Heart right ventricle (tissue), 16 donors: ENCODE results near the gene SMARCD1. TPM values are rescaled to one million over a fixed set of nuclear protein-coding genes. Genes with fewer than 3 reads are reported as not detected.

Source experiments
- ATAC-seq, 8 donors: fragments of 200-7000 bp; cut with Tn5 transposase; one replicate each; pipeline ENCODE4 v1.9.1; 2020; ENCODE audit warnings: mild to moderate bottlenecking in 8 of 8, moderate library complexity in 8 of 8, moderate number of reproducible peaks in 1 of 8
- DNase-seq, 2 donors: peaks; one replicate each; pipeline ENCODE4 v3.0.0-alpha.2; 2020
- H3K27ac ChIP-seq, 10 donors: fragments of 200-600 bp; sonication (generic) in 2 of 10; one replicate each; pipeline versions ENCODE4 v1.5.0 to v1.8.0; 2020 to 2022; ENCODE audit warnings: mild to moderate bottlenecking in 3 of 10
- H3K27me3 ChIP-seq, 7 donors: fragments of 200-600 bp; one replicate each; pipeline ENCODE4 v1.8.0; 2021 to 2022; ENCODE audit warnings: mild to moderate bottlenecking in 2 of 7
- H3K36me3 ChIP-seq, 9 donors: fragments of 200-600 bp; sonication (generic) in 1 of 9; one replicate each; pipeline versions ENCODE4 v1.5.0 to v1.8.0; 2020 to 2022; ENCODE audit warnings: mild to moderate bottlenecking in 2 of 9
- H3K4me1 ChIP-seq, 9 donors: fragments of 200-600 bp; sonication (generic) in 1 of 9; one replicate each; pipeline versions ENCODE4 v1.5.0 to v1.8.0; 2020 to 2022; ENCODE audit warnings: mild to moderate bottlenecking in 4 of 9
- H3K4me3 ChIP-seq, 10 donors: fragments of 200-600 bp; sonication (generic) in 2 of 10; one replicate each; pipeline versions ENCODE4 v1.5.0 to v1.8.0; 2020 to 2022; ENCODE audit warnings: mild to moderate bottlenecking in 7 of 10, moderate library complexity in 2 of 10
- H3K9me3 ChIP-seq, 11 donors: fragments of 200-600 bp in 10 of 11; sonication (generic) in 2 of 11; one replicate each; pipeline versions ENCODE4 v1.5.0 to v1.8.0; 2013 to 2022; ENCODE audit warnings: mild to moderate bottlenecking in 2 of 11, control low read depth in 1 of 11, moderate library complexity in 1 of 11
- CTCF ChIP-seq, 9 donors: fragments of 200-600 bp; sonication (generic) in 2 of 9; IDR thresholded peaks; one replicate each; pipeline versions ENCODE4 v1.5.0 to v1.8.0; 2021 to 2022; ENCODE audit warnings: antibody characterized with exemption in 9 of 9, mild to moderate bottlenecking in 5 of 9, moderate library complexity in 1 of 9
- WGBS, 2 donors: extraction: QIAGEN DNeasy Blood & Tissue Kit; methylation state at CpG; one replicate each; pipeline ENCODE4 v1.1.7; 2013; ENCODE audit warnings: inconsistent platforms in 1 of 2; 5-methylcytosine and 5-hydroxymethylcytosine counted together
- intact Hi-C, 10 donors: fragments of 100-400 bp; cut with DNase I; formaldehyde crosslinking; loops; one replicate each; pipeline versions ENCODE4 v1.11.1 to v1.14.2; 2022
- polyA plus RNA-seq, 2 donors: library from polyadenylated mRNA; stranded (reverse); fragments of 200-250 nt; gene quantifications; one replicate each; pipeline ENCODE4 v1.2.3, GENCODE V29; 2013
- total RNA-seq, 10 donors: library from RNA; stranded (reverse); fragmentation: NEBNext Ultra II Directional in 3 of 10; extraction: Animal tissue kit (Norgen Biotek cat#: 25700) in 3 of 10; gene quantifications; one replicate each; pipeline versions ENCODE4 v1.2.1 to v1.2.4, GENCODE V29; 2021 to 2023
- donor health status: Arrhythmogenic right ventricular cardiomyopathy.
- donor health status: ischemic (EF 13 %, LVEDD 7.1; RV severe dilation, severe dysfunction).
- donor health status: healthy with polysubstance abuse.
- donor health status: DM: no; HTN: yes; CAD: no.
- donor health status: DM: no; HTN: no; CAD: no.
- donor health status: ischemic (EF 25% LVEDD 6.9; RV normal size, moderate dysfunction).
- donor health status: ischemic (EF 25% LVEDD 5.7; RV mildly dilated, moderate dysfunction).
- donor health status: healthy.
- donor health status: DM: yes; HTN: yes; CAD: no.
- donor health status: Ischemic cardiomyopathy.
- donor health status: ischemic (EF 35%, LVEDD 5.7; RV mildly dilated, moderate dysfunction).
- donor health status: nonischemic (EF 11% LVEDD 7.7; RV severe dilation, severe dysfunction).
- donor health status: DM: yes; HTN: yes; CAD: no.
- donor health status: PGD.
- donor health status: ischemic (EF 29% LVEDD 5.4; RV normal size, mild dysfunction).
- donor health status: nonischemic (EF 23%, LVEDD 6.1; RV moderate dilation, normal function).

SMARCD1 gene
- total and polyA plus RNA-seq, 12 donors, result 12.0 to 24.0 (median 16.0) TPM

DNA sequence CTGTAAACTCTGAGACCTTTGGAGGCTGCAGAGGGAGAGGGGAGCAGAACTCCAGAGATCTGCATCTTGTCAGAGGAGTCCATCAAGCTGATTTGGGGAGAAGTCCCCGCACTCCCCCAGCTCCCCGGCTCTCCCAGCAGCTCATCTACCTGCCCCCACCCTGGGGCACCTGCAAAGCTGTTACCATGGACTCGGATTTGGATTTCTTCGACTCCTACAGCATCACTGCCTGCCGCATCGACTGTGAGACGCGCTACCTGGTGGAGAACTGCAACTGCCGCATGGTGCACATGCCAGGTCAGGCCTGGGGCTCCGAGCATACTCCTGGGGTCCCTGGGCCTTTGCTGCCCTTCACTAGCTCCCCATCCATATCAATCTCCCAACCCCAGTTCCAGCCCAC is 6.9 kb upstream of the SMARCD1 start:
- no peak for TF ChIP-seq CTCF (IDR thresholded peaks at IDR 0.05)
- Histone ChIP-seq H3K9me3 (no peaks in the 10 kb centered on the region), H3K27me3 (no peaks in the 10 kb centered on the region), H3K4me3 (no peak overlapping the region), H3K4me1 (peaks cover 0 to 7% (median 3%) of the 10 kb centered on the region in 9 donors), H3K36me3 (no peaks in the 10 kb centered on the region), H3K27ac (no peak overlapping the region)
- 94 to 95% methylated on average over 10 of the region's 10 CpGs for WGBS, 2 donors
- DNase-seq, result no peak
- intact Hi-C loops, result loop anchor here in 7 of 10 donors (5.0 to 10.0 kb wide), 3 partner anchors 94 to 237 kb away; no protein-coding TSS in a partner anchor
- no peak for ATAC-seq

DNA sequence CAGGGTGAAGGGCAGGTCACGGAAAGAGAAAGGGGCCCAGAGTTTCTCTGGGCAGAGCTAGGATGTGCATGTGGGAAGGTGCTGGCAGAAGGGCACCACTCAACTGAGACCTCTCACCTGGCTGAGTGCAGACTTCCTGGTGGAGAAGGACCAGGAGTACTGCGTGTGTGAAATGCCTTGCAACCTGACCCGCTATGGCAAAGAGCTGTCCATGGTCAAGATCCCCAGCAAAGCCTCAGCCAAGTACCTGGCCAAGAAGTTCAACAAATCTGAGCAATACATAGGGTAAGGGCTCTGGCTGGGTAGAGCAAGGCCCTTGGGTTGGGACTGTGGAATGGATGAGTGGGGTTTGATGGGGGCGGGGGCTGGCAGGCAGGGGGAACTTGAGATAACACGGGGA is 5.4 kb upstream of the SMARCD1 start:
- TF ChIP-seq CTCF (IDR thresholded peaks at IDR 0.05), result no peak
- H3K4me3 ChIP-seq, result no peak overlapping the region
- H3K36me3 ChIP-seq, result no peaks in the 10 kb centered on the region
- no peak for ATAC-seq
- H3K27ac ChIP-seq, result no peak overlapping the region
- no peaks in the 10 kb centered on the region for H3K9me3 ChIP-seq
- intact Hi-C loops, result loop anchor here in 8 of 10 donors (5.0 to 10.0 kb wide), 3 partner anchors 93 to 235 kb away; no protein-coding TSS in a partner anchor
- no peak for DNase-seq
- WGBS, 2 donors, result 84 to 88% methylated on average over 5 of the region's 5 CpGs
- H3K27me3 ChIP-seq, result no peaks in the 10 kb centered on the region
- H3K4me1 ChIP-seq, result peaks cover 0 to 14% (median 10%) of the 10 kb centered on the region in 9 donors

GRCh38 chr12:50081096-50081808 is 3.9 kb upstream of the SMARCD1 start:
- DNase-seq, result no peak
- no peaks in the 10 kb centered on the region for H3K9me3 ChIP-seq
- H3K4me1 ChIP-seq, result peaks cover 0 to 17% (median 12%) of the 10 kb centered on the region in 9 donors
- H3K27me3 ChIP-seq, result no peaks in the 10 kb centered on the region
- TF ChIP-seq CTCF (IDR thresholded peaks at IDR 0.05), result no peak
- intact Hi-C loops, result loop anchor here in 2 of 10 donors (10.0 kb wide), 1 partner anchor 234 kb away; no protein-coding TSS in a partner anchor
- 47% methylated on average over 46 of the region's 46 CpGs for WGBS, 2 donors
- H3K4me3 ChIP-seq, result no peak overlapping the region
- no peaks in the 10 kb centered on the region for H3K36me3 ChIP-seq
- H3K27ac ChIP-seq, result no peak overlapping the region
- ATAC-seq, result no peak

- Histone ChIP-seq H3K27me3 (no peaks in the 10 kb centered on the region), H3K4me1 (peaks cover 0 to 20% (median 13%) of the 10 kb centered on the region in 9 donors), H3K27ac (no peak overlapping the region), H3K4me3 (no peak overlapping the region), H3K9me3 (no peaks in the 10 kb centered on the region), H3K36me3 (peaks cover 0 to 13% (median 10%) of the 10 kb centered on the region in 9 donors)
- DNase-seq, result no peak
- no peak for TF ChIP-seq CTCF (IDR thresholded peaks at IDR 0.05)
- intact Hi-C loops, result loop anchor here in 2 of 10 donors (1.0 to 10.0 kb wide), 2 partner anchors 87 to 232 kb away; no protein-coding TSS in a partner anchor
- WGBS, 2 donors, result 83 to 88% methylated on average over 7 of the region's 7 CpGs
- no peak for ATAC-seq
Measured at GRCh38 chr12:50082644-50083043, 2.5 kb upstream of the SMARCD1 start.
